Prostate gland (tissue), 2 donors: ENCODE results near the gene MFAP4. TPM values are rescaled to one million over a fixed set of nuclear protein-coding genes. Genes with fewer than 3 reads are reported as not detected.

Experiments
- DNase-seq: peaks from one replicate; pipeline ENCODE4 v3.0.0-alpha.2; 2019; ENCODE audit warnings: low spot score
- H3K27ac ChIP-seq, 2 donors: fragments of 200-600 bp; sonication (generic); 2 replicates each; pipeline ENCODE4 v1.5.1; 2017 to 2019
- H3K27me3 ChIP-seq: fragments of 200-600 bp; sonication (generic); replicated peaks from 2 replicates; pipeline ENCODE4 v1.5.1; 2019; ENCODE audit not compliant: insufficient read depth
- H3K36me3 ChIP-seq, 2 donors: fragments of 200-600 bp; sonication (generic); 1 replicate in 1 of 2; 2 replicates in 1 of 2; pipeline versions ENCODE4 v1.5.1 to v1.8.1; 2017 to 2019
- H3K4me1 ChIP-seq: fragments of 200-600 bp; sonication (generic); replicated peaks from 2 replicates; pipeline ENCODE4 v1.5.1; 2019
- H3K4me3 ChIP-seq, 2 donors: fragments of 200-600 bp; sonication (generic); 2 replicates each; pipeline ENCODE4 v1.5.1; 2017 to 2019
- H3K9me3 ChIP-seq: fragments of 200-600 bp; sonication (generic); 2 replicates; pipeline ENCODE4 v1.5.1; 2017
- POLR2A ChIP-seq: fragments of 450-650 bp; IDR thresholded peaks from one replicate; pipeline ENCODE4 v1.6.1; 2016; ENCODE audit warnings: antibody characterized with exemption, mild to moderate bottlenecking
- POLR2AphosphoS5 ChIP-seq: sonication (generic); formaldehyde crosslinking; IDR thresholded peaks from one replicate; pipeline ENCODE4 v1.6.1; 2017; ENCODE audit warnings: antibody characterized with exemption
- WGBS: methylation state at CpG from one replicate; pipeline ENCODE4 v1.1.5; 2018; 5-methylcytosine and 5-hydroxymethylcytosine counted together
- intact Hi-C: fragments of 100-400 bp; cut with DNase I; formaldehyde crosslinking; loops from one replicate; pipeline ENCODE4 v1.14.2; 2022
- total RNA-seq, 2 donors: library from RNA; depleted of rRNA; stranded (reverse); fragments of >200 nt; gene quantifications; one replicate each; pipeline ENCODE4 v1.1.0, GENCODE V29; 2016
- TF ChIP-seq, protein P1 (sequence below), 4 experiments: fragments of 200-600 bp in 2 of 4; fragments of 450-650 bp in 2 of 4; sonication (generic) in 2 of 4; IDR thresholded peaks; 1 replicate in 3 of 4; 2 replicates in 1 of 4; pipeline ENCODE4 v1.5.1; 2016 to 2019; ENCODE audit warnings: antibody characterized with exemption in 4 of 4, mild to moderate bottlenecking in 2 of 4, moderate library complexity in 2 of 4

MFAP4 gene
- total RNA-seq, 2 donors from 2014 or later, result 56.1 to 146 TPM

GRCh38 chr17:19409509-19409908 is 22.5 kb upstream of the MFAP4 start:
- Histone ChIP-seq H3K4me1 (no peaks in the 10 kb centered on the region), H3K9me3 (no peaks in the 10 kb centered on the region), H3K36me3 (no peaks in the 10 kb centered on the region), H3K27me3 (no peaks in the 10 kb centered on the region), H3K27ac (no peak overlapping the region), H3K4me3 (no peak overlapping the region)
- intact Hi-C loops, result no loop called here
- WGBS, result 75% methylated on average over 3 of the region's 3 CpGs
- no peak for TF ChIP-seq POLR2A
- TF ChIP-seq, protein P1, sequence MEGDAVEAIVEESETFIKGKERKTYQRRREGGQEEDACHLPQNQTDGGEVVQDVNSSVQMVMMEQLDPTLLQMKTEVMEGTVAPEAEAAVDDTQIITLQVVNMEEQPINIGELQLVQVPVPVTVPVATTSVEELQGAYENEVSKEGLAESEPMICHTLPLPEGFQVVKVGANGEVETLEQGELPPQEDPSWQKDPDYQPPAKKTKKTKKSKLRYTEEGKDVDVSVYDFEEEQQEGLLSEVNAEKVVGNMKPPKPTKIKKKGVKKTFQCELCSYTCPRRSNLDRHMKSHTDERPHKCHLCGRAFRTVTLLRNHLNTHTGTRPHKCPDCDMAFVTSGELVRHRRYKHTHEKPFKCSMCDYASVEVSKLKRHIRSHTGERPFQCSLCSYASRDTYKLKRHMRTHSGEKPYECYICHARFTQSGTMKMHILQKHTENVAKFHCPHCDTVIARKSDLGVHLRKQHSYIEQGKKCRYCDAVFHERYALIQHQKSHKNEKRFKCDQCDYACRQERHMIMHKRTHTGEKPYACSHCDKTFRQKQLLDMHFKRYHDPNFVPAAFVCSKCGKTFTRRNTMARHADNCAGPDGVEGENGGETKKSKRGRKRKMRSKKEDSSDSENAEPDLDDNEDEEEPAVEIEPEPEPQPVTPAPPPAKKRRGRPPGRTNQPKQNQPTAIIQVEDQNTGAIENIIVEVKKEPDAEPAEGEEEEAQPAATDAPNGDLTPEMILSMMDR (IDR thresholded peaks at IDR 0.05), result no peak
- TF ChIP-seq POLR2AphosphoS5, result no peak
- DNase-seq, result no peak

DNA sequence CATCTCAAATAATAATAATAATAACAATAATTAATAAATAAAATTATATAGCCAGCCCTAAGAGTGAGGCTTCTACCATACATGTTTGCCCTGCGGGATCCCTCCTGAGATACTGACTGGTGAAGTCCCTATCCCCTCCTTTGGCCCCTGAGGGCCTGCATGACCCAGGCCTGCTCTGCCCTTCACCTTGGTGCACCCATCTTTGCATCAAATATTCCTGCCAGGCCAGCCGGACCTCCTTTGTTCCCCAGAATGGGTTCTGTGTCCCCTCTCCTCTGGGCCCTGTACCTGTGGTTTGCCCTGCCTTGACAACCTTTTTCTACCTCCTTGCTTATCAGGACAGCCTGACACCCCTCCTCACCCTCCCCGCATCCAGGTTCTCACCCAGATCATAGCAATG is 22.1 kb upstream of the MFAP4 start:
- TF ChIP-seq POLR2A (no peak), POLR2AphosphoS5 (no peak)
- TF ChIP-seq, protein P1 (IDR thresholded peaks at IDR 0.05), result no peak
- DNase-seq, result no peak
- Histone ChIP-seq H3K4me1 (no peaks in the 10 kb centered on the region), H3K27ac (no peak overlapping the region), H3K4me3 (no peak overlapping the region), H3K36me3 (no peaks in the 10 kb centered on the region), H3K9me3 (no peaks in the 10 kb centered on the region), H3K27me3 (no peaks in the 10 kb centered on the region)
- WGBS, result 94% methylated on average over 3 of the region's 3 CpGs
- intact Hi-C loops, result no loop called here

DNA sequence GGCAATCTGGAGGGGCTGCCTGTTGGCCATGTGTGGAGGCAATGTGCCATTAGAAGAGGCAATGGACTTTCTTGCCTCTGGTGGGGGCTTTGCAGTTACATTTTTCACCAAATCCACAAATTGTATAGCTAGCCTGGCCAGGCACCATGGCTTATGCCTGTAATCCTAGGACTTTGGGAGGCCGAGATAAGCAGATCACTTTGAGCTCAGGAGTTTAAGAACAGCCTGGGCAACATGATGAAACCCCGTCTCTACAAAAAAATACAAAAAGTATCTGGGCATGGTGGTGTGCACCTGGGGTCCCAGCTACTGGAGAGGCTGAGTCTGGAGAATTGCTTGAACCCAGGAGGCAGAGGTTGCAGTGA is 21.3 kb upstream of the MFAP4 start:
- no peak overlapping the region for H3K4me3 ChIP-seq
- intact Hi-C loops, result no loop called here
- 89% methylated on average over 2 of the region's 2 CpGs for WGBS
- no peaks in the 10 kb centered on the region for H3K36me3 ChIP-seq
- H3K27ac ChIP-seq, result no peak overlapping the region
- no peaks in the 10 kb centered on the region for H3K27me3 ChIP-seq
- no peak for DNase-seq
- H3K4me1 ChIP-seq, result no peaks in the 10 kb centered on the region
- H3K9me3 ChIP-seq, result no peaks in the 10 kb centered on the region
- TF ChIP-seq POLR2AphosphoS5 (no peak), POLR2A (no peak)
- TF ChIP-seq, protein P1 (IDR thresholded peaks at IDR 0.05), result no peak

GRCh38 chr17:19407601-19408345 is 20.8 kb upstream of the MFAP4 start:
- H3K4me1 ChIP-seq, result no peaks in the 10 kb centered on the region
- no peaks in the 10 kb centered on the region for H3K9me3 ChIP-seq
- intact Hi-C loops, result no loop called here
- no peak overlapping the region for H3K4me3 ChIP-seq
- 96% methylated on average over 10 of the region's 10 CpGs for WGBS
- TF ChIP-seq POLR2A (no peak), POLR2AphosphoS5 (no peak)
- TF ChIP-seq, protein P1 (IDR thresholded peaks at IDR 0.05), result no peak
- no peaks in the 10 kb centered on the region for H3K27me3 ChIP-seq
- no peaks in the 10 kb centered on the region for H3K36me3 ChIP-seq
- H3K27ac ChIP-seq, result no peak overlapping the region
- no peak for DNase-seq

- H3K27ac ChIP-seq, result no peak overlapping the region
- H3K36me3 ChIP-seq, result no peaks in the 10 kb centered on the region
- DNase-seq, result no peak
- peaks cover 5% of the 10 kb centered on the region for H3K4me1 ChIP-seq
- no peaks in the 10 kb centered on the region for H3K27me3 ChIP-seq
- WGBS, result 91% methylated on average over 5 of the region's 5 CpGs
- intact Hi-C loops, result no loop called here
- TF ChIP-seq, protein P1 (IDR thresholded peaks at IDR 0.05), result no peak
- no peak for TF ChIP-seq POLR2AphosphoS5
- TF ChIP-seq POLR2A, result no peak
- H3K4me3 ChIP-seq, result no peak overlapping the region
- H3K9me3 ChIP-seq, result no peaks in the 10 kb centered on the region
These were observed 18.1 kb upstream of the MFAP4 start for GRCh38 chr17:19405114-19405513.
